Muscle layer of duodenum (tissue), 2 donors: ENCODE measurements around the gene TDRD10.
A peak's percentile ranks its signal among the peaks of the same experiment; 100 is the strongest.
"Not testable (repeated sequence)": the region's sequence is repeated elsewhere in the genome, so short reads cannot be mapped to it uniquely, and the experiment has no call there.

Experiments used
- H3K27ac ChIP-seq: one replicate; pipeline ENCODE4 v1.7.0; 2013; ENCODE audit warnings: mild to moderate bottlenecking, low read length
- H3K27me3 ChIP-seq: one replicate; pipeline ENCODE4 v1.7.0; 2013; ENCODE audit warnings: low read depth, mild to moderate bottlenecking, control low read depth, low read length
- H3K36me3 ChIP-seq, 2 donors: one replicate each; pipeline ENCODE4 v1.7.0; 2013; ENCODE audit warnings: low read length in 2 of 2, control low read depth in 1 of 2, mild to moderate bottlenecking in 1 of 2; ENCODE audit not compliant: insufficient read depth in 2 of 2, control insufficient read depth in 1 of 2
- H3K4me1 ChIP-seq, 2 donors: one replicate each; pipeline ENCODE4 v1.7.0; 2013; ENCODE audit warnings: low read length in 2 of 2, mild to moderate bottlenecking in 2 of 2, control low read depth in 1 of 2, moderate library complexity in 1 of 2; ENCODE audit not compliant: insufficient read depth in 2 of 2, control insufficient read depth in 1 of 2
- H3K4me3 ChIP-seq, 2 donors: one replicate each; pipeline ENCODE4 v1.7.0; 2013; ENCODE audit warnings: low read length in 2 of 2, low read depth in 1 of 2, mild to moderate bottlenecking in 1 of 2
- H3K9me3 ChIP-seq, 2 donors: one replicate each; pipeline ENCODE4 v1.7.0; 2013; ENCODE audit warnings: low read length in 2 of 2, control low read depth in 1 of 2, mild to moderate bottlenecking in 1 of 2; ENCODE audit not compliant: control insufficient read depth in 1 of 2
- donor health status: healthy.

The TDRD10 gene

GRCh38 chr1:154483941-154484803 is 17.8 kb upstream of the TDRD10 start:
- no peak overlapping the region for H3K27ac ChIP-seq
- no peaks in the 10 kb centered on the region for H3K36me3 ChIP-seq
- peaks cover 0 to 22% of the 10 kb centered on the region in 2 donors for H3K4me1 ChIP-seq
- H3K27me3 ChIP-seq, result no peaks in the 10 kb centered on the region
- no peak overlapping the region for H3K4me3 ChIP-seq
- no peaks in the 10 kb centered on the region for H3K9me3 ChIP-seq

DNA sequence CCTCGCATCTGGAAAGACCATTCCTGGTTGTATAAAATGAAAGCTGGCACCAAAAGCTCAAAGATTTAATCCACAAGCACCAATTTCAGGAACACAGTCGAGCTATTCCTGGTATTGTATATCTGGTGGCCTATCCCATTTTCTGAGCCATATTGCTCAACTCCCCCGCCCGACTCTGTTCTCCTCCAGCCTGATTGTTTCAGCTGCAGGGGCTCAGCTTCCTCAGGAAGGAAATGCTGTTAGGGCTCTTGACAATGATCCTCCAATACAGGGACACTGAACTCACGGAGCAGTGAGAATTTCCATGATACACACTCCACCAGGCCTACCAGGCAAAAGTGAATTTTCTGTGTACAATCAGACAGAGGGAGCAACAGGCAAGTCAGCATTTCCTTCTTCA is 16.9 kb upstream of the TDRD10 start:
- H3K9me3 ChIP-seq, result no peaks in the 10 kb centered on the region
- H3K4me1 ChIP-seq, result peaks cover 6 to 17% of the 10 kb centered on the region in 2 donors
- no peaks in the 10 kb centered on the region for H3K27me3 ChIP-seq
- no peaks in the 10 kb centered on the region for H3K36me3 ChIP-seq
- no peak overlapping the region for H3K4me3 ChIP-seq
- H3K27ac ChIP-seq, result no peak overlapping the region

- H3K9me3 ChIP-seq, result no peaks in the 10 kb centered on the region
- H3K36me3 ChIP-seq, result no peaks in the 10 kb centered on the region
- no peaks in the 10 kb centered on the region for H3K27me3 ChIP-seq
- peaks cover 8 to 17% of the 10 kb centered on the region in 2 donors for H3K4me1 ChIP-seq
- H3K27ac ChIP-seq, result no peak overlapping the region
- no peak overlapping the region for H3K4me3 ChIP-seq
Observed at GRCh38 chr1:154485910-154486496, 16.0 kb upstream of the TDRD10 start.

DNA sequence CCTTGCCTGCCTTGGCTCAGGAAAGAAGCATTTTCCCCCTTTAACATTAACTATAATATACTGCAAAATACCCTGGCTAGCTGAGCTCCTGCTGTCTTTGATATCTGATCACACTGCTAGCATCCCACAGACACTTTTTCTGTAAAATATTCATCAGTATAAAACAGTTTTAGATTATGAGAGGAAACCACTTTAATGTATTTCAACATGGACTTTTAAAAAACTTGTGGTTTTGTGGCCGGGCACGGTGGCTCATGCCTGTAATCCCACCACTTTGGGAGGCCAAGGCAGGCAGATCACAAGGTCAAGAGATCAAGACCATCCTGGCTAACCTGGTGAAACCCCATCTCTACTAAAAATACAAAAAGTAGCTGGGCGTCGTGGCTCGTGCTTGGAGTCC is 15.3 kb upstream of the TDRD10 start:
- Histone ChIP-seq H3K27ac (peak overlapping the region; percentile 4), H3K4me1 (peaks cover 8 to 17% of the 10 kb centered on the region in 2 donors)
- not testable (repeated sequence) for H3K4me3 ChIP-seq, H3K36me3 ChIP-seq, H3K9me3 ChIP-seq, H3K27me3 ChIP-seq

DNA sequence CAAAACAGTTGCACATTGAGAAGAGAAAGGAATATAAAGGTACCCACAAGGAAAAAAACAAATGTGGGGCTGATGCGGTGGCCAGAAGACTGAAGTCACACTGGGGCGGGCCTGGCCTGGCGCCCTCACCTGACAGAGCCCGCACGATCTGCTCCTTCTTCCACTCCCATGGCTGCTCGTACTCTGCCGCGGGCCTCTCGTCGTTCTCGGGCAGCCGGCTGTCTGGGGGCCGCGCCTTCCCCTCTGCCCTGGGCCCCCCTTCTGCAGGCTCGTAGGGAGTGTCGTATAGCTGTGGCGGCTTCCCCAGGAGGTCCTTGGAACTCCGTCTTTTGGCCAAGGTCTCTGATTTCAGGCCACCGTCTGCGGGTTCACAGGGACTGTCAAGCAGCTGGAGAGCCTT is 13.1 kb upstream of the TDRD10 start:
- no peaks in the 10 kb centered on the region for H3K9me3 ChIP-seq
- no peaks in the 10 kb centered on the region for H3K36me3 ChIP-seq
- H3K27me3 ChIP-seq, result no peaks in the 10 kb centered on the region
- H3K4me1 ChIP-seq, result peaks cover 8 to 21% of the 10 kb centered on the region in 2 donors
- no peak overlapping the region for H3K27ac ChIP-seq
- no peak overlapping the region for H3K4me3 ChIP-seq

GRCh38 chr1:154489695-154490274 is 12.2 kb upstream of the TDRD10 start:
- H3K27ac ChIP-seq, result no peak overlapping the region
- no peaks in the 10 kb centered on the region for H3K9me3 ChIP-seq
- no peaks in the 10 kb centered on the region for H3K36me3 ChIP-seq
- H3K4me3 ChIP-seq, result no peak overlapping the region
- no peaks in the 10 kb centered on the region for H3K27me3 ChIP-seq
- H3K4me1 ChIP-seq, result peaks cover 8 to 21% of the 10 kb centered on the region in 2 donors

GRCh38 chr1:154490317-154490716 is 11.7 kb upstream of the TDRD10 start:
- no peaks in the 10 kb centered on the region for H3K27me3 ChIP-seq
- H3K27ac ChIP-seq, result no peak overlapping the region
- H3K36me3 ChIP-seq, result no peaks in the 10 kb centered on the region
- peaks cover 12 to 21% of the 10 kb centered on the region in 2 donors for H3K4me1 ChIP-seq
- H3K4me3 ChIP-seq, result no peak overlapping the region
- H3K9me3 ChIP-seq, result no peaks in the 10 kb centered on the region

DNA sequence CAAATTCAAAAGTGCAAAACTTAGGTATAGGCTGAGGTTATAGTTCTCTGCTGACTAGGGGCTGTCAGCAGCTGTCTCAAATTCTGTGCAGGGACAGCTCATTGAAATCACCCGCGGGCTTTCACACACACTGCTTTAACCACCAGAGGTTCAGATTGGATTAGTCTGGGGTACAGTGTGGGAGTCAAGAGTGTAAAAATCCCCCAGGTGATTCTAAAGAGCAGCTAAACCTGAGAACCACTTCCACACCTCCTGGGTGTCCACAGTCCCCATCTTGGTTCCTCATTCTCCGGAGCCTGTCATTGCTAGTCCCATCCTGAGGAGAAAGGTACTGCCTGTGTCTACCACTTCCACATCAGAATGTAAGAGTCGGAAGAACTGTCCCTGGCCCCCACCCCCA is 9.9 kb upstream of the TDRD10 start:
- H3K36me3 ChIP-seq, result no peaks in the 10 kb centered on the region
- H3K27ac ChIP-seq, result peak overlapping the region; percentile 42
- no peaks in the 10 kb centered on the region for H3K27me3 ChIP-seq
- H3K4me1 ChIP-seq, result peaks cover 9 to 15% of the 10 kb centered on the region in 2 donors
- H3K4me3 ChIP-seq, result no peak overlapping the region
- H3K9me3 ChIP-seq, result no peaks in the 10 kb centered on the region

GRCh38 chr1:154493276-154493675 is 8.7 kb upstream of the TDRD10 start:
- Histone ChIP-seq H3K27ac (peak overlapping the region; percentile 42), H3K4me3 (no peak overlapping the region), H3K27me3 (no peaks in the 10 kb centered on the region), H3K4me1 (peaks cover 9 to 15% of the 10 kb centered on the region in 2 donors), H3K9me3 (no peaks in the 10 kb centered on the region), H3K36me3 (no peaks in the 10 kb centered on the region)

- H3K27me3 ChIP-seq, result peaks cover 13% of the 10 kb centered on the region
- H3K4me3 ChIP-seq, result no peak overlapping the region
- H3K27ac ChIP-seq, result no peak overlapping the region
- peaks cover 4 to 7% of the 10 kb centered on the region in 2 donors for H3K4me1 ChIP-seq
- H3K9me3 ChIP-seq, result no peaks in the 10 kb centered on the region
- no peaks in the 10 kb centered on the region for H3K36me3 ChIP-seq
Observed at GRCh38 chr1:154495496-154496273, 6.3 kb upstream of the TDRD10 start.

DNA sequence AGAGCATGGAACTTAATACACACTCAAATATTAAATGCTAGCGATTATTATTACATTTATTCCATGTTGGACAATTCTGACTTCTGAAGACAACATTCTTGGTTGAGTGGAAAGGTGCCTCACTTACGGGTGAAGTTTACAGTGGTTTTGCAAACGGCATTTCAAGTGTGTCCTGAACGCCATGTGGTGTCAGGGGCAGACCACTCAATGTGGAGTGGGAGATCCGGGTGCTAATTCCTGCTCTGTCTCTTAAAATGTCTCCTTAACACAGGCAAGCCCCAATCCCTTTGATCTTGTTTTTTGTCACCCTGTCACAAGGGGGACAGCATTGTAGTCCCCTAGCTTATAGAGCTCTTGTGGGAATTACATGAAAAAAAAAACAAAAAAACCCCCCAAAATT is 5.6 kb upstream of the TDRD10 start:
- Histone ChIP-seq H3K36me3 (no peaks in the 10 kb centered on the region), H3K27me3 (peaks cover 20% of the 10 kb centered on the region), H3K4me1 (peaks cover 7% of the 10 kb centered on the region in 2 donors), H3K4me3 (no peak overlapping the region), H3K27ac (no peak overlapping the region), H3K9me3 (no peaks in the 10 kb centered on the region)
